Vagina (tissue), 2 donors: ENCODE data around the gene TUBGCP2.

ENCODE experiments used
- CTCF ChIP-seq, 3 experiments: fragments of 450-650 bp in 2 of 3; fragments of 200-600 bp in 1 of 3; sonication (generic) in 1 of 3; IDR thresholded peaks; one replicate each; pipeline ENCODE4 v1.5.1; 2017 to 2019; ENCODE audit warnings: antibody characterized with exemption in 3 of 3, mild to moderate bottlenecking in 2 of 3, moderate library complexity in 2 of 3
- POLR2A ChIP-seq, 2 donors: fragments of 450-650 bp; IDR thresholded peaks; one replicate each; pipeline ENCODE4 v1.6.1; 2017; ENCODE audit warnings: antibody characterized with exemption in 2 of 2, mild to moderate bottlenecking in 2 of 2, moderate library complexity in 2 of 2
- POLR2AphosphoS5 ChIP-seq, 2 donors: sonication (generic); formaldehyde crosslinking; IDR thresholded peaks; one replicate each; pipeline ENCODE4 v1.9.0; 2017; ENCODE audit warnings: antibody characterized with exemption in 2 of 2, mild to moderate bottlenecking in 2 of 2, low read depth in 1 of 2; ENCODE audit not compliant: insufficient read depth in 1 of 2

- no peak for TF ChIP-seq CTCF (IDR thresholded peaks at IDR 0.05)
- no peak for TF ChIP-seq POLR2A (IDR thresholded peaks at IDR 0.05)
- no peak for TF ChIP-seq POLR2AphosphoS5 (IDR thresholded peaks at IDR 0.05; ENCODE audit: insufficient read depth in 1 of 2, low read depth in 1 of 2)
These were observed 14.5 kb downstream of the TUBGCP2 start for GRCh38 chr10:133294189-133294588.
